ENCODE data around the gene RNF144A.
"Not testable (repeated sequence)": the region's sequence is repeated elsewhere in the genome, so short reads cannot be mapped to it uniquely, and the experiment has no call there.

The RNF144A gene

DNA sequence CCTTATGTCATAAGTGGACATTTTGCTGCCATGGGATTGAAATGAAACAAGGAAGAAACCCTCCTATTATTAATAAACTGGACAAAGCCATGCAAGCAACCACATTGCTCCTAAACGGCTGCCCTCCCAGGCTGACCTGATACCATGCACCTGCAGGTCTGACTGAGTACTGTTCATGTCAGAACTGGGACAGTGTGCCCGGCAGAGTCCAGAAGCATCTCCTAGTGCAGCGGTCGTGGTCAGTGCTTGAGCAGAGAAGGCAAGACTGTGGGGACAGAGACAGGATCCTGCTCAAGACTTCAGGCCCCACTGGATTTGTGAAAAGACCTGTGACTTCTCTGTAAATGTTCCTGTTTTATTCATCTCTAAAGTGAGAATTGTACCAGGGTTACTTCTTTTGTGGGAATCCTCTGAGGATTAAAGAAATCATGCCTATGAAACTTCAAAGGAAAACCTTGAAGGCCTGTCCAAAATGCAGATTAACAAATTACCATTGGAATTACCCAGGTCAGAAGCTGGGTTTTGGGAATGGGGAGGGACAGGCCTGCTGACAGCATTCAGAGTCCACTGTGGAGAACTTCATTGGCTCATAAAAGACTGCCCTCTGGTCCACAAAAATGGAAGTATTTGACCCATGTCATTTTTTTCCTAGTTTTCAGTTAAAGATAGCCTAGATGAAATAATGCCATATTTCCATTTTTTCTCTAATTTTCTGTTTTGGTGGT is 13.9 kb downstream of the RNF144A start:
- no peak for DNase-seq

DNA sequence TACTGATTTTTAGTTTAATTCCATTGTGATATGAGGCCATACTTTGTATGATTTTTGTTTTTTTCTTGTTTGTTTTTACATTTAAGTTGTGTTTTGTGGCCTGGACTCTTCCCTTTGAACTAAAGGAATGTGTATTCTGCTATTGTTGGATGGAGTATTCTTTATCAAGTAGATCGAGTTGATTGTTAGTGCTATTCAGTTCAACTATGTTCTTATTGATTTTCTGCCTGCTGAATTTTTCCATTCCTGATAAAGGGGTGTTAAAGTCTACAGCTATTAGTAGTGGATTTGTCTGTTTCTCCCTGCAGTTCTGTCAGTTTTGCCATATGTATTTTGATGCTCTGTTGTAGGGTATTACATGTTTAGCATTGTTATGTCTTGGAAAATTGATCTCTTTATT is 14.5 kb downstream of the RNF144A start:
- no peak for DNase-seq

DNA sequence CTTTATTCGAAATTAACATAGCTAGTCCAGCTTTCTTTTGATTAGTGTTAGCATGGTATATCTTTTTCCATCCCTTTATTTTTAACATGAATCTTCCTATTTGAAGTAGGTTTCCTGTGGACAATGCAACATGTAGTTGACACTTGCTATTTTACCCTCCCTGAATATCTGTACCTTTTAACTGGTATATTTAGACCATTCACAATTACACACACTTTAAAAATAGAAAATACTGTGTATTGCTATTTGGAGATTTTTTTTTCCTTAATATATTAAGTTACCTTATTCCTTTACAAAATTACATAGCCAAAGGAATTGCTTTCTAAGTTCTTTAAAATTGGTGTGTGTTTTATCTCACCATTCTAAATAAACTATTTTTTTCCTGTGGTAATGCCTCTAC is 15.0 kb downstream of the RNF144A start:
- DNase-seq = no peak

DNA sequence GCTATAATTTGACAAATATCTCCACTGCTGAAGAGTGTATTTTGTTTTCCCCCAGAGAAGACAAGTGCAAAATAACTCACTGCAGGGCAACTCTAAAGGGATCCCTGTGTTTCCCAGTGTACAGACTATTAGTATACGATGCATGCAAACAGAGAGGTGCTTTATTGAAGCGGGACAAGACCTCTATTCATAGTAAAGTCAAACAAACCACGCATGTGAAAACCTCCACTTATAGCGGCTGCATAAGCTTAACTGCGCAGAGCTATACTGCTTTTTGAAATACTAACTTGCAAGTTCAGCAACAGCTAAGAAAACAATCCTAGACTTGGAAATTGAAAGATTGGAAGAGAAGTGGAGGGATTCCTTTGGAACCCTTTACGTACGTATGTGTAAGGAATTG is 15.6 kb downstream of the RNF144A start:
- DNase-seq = no peak

DNA sequence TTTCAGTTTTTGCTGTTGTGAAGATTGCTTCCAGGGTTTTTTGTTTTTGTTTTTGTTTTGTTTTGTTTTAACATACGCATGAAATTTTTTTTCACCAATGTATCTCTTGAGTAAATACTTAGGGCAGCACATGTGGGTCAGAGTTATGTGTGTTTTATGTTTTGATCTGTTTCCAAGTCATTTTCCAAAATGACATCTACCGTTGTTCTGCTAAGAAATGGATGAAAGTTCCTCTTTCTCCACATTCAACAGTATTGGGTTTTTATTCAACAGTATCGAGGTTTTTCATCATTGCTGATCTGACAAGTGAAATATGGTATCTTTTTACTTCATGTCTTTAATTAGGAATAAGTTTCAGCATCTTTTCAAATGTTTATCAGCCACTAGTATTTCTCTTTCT is 16.7 kb downstream of the RNF144A start:
- DNase-seq = no peak

DNA sequence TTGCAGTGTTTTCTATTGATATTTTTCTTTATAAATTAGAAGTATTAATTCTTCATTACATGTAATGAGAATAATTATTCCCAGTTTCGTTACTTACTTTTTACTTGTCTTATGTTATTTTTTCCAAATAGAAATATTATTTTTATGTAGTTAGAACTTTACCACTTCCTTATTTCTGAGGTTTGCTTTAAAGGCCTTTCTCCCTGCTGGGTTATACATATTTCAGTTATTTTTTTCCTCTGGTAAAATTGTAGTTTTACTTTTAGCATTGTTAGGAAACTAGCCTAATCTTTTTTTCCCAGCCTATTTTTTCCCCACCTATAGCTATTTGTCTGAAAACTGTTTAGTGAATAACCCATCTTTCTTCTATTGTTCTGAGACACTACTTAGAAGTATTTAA is 17.1 kb downstream of the RNF144A start:
- no peak for DNase-seq

DNA sequence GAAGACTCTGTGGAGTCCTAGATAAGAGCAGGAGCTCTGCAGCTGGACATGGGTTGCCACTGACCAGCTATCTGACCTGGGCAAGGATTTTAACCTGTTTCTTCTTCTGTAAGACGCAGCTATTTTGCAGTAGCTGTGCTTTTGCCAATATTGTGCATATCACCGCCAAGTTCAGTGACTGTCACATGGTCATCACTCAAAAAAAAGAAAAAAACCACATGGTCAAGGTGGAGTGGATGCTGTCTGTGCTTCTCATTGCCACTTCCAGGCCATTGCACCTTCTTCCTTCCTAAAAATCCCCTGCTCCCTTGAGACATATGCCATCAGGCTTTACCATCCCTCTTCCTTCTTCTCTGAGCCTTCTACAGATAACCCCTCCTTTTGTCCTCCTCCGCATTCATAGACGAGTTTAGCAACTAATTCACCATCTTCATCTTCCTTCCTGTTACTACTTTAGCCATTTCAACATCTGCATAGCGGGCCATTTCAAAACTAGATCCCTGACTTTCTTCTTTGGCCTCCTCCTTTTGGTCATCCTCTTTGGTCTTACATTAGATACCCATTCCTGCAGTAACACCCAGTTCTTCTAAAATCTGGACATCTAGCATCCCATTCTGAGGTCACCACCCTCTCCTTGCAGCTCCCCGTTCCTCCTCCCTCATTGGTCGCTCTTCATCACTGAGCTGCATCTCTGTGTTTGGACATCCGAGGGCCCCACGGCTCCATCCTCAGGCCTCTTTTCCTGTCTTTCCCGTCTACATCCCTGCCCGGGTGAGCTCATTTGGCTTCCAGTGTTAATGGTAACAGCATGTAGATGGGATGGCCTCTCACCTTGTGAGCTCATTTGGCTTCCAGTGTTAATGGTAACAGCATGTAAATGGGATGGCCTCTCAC is 17.8 kb downstream of the RNF144A start:
- no peak for DNase-seq

DNA sequence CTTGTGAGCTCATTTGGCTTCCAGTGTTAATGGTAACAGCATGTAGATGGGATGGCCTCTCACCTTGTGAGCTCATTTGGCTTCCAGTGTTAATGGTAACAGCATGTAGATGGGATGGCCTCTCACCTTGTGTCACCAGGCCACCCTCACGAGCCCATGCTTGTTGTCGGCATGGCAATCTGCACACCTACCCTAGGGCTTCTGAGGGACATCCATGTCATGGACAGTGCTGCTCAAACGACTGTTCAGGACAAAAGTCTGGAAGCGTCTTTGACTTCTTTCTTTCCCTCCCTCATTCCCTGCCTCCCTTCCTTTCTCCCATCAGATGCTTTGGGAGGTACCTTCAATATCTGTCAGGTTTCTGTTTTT is 18.4 kb downstream of the RNF144A start:
- not testable (repeated sequence) for DNase-seq

DNA sequence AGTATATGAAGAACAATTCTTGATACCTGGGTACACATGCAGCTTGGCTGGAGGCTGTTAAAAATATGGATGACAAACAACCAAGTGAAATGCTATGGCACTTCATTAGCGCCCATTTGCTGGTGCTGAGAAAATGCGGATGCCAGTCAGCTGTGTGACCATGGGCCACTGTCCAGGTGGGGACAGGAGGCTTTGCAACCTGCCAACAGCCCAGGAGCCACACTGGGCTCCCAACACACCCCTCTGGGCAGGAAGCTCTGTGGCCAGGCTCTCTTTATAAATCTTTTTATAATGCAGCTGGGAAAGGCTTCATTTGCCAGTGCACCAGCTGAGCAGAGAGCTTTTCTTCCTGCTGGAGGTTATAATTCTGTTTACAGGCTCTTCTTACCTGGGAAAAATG is 19.9 kb downstream of the RNF144A start:
- DNase-seq = no peak

DNA sequence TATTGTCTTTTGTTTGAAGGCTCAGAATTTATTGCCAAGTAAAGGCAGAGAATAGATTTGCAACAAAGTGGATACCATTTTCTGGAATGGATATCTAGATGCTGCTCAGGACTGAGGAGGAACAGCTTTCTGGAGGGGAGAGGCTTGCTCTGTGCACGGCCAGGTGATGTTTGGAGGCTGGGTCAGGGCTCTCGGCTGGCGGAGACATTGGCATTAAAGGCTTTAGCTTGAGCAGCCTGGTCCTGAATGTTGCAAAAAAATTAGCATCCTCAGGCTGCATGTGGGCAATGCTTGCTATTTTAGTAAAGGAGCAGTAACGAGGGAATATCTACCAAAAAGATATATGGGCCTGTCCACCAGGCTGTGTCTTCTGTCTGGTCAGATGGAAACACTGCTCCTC is 20.4 kb downstream of the RNF144A start:
- DNase-seq = no peak

DNA sequence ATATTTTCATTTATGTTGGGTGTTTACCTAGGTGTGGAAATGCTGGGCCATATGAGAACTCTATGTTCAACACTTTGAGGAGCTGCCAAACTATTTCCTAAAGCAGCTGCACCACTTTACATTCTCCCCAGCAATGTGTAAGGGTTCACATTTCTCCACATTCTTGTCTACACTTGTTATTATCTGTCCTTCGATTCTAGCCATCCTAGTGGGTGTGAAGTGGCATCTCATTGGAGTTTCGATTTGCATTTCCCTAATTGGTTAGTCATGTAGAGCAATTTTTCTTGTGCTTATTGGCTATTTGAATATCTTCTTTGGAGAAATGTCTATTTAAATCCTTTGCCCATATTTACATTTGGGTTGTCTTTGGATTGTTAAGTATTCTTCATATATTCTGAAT is 21.9 kb downstream of the RNF144A start:
- DNase-seq = no peak

DNA sequence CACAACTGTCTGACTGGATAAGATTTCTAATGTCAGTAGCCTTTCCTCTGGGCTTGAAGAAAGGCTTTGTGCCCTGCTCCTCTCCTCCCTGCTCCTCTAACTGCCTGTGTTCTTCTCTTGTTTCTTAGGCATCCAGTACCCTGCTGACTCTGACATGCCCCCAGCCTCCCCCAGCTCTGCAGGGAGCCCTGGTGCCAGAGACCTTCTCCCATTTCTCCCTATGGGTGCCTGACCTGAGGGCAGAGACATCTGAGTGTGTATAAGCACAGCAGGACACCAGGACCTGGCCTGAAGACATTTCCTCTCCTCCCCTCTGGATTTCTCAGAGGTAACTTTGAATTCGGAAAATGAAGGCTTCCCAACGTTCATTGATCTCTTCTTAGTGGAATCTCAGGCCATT is 23.6 kb downstream of the RNF144A start:
- no peak for DNase-seq

DNA sequence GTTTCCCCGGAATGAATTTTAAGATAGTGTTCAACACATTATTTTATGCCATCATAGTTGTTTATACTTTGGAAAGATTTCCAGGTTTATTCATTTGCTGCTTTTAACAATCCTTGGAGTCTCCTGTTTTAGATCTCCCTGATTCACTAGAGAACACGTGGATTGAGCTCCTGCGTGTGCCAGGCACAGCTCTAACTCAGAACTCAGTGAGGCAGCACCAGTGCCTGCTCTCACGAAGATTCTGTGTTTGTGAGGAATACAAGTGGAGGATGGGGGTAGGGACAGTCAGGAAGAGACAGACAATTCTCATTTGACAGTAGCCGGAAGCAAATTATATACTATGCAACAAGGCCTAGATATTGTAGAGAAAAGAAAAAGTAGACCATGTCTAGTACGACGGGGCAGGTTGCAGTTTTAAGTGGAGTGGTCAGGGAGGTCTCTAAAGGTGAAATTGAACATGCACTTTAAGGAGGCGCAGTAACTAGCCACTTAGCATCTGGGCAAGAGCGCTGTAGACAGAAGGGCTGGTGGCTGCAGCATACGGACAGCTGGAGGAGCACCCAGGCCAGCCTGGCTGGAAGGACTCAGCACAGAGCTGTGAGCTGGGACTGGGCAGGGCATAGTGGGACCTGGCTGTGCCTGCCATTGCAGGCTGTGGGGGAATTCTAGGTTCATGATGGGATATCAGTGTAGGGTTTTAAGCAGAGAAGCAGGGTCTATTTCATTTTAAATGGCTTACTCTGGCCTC is 24.3 kb downstream of the RNF144A start:
- DNase-seq = no peak

DNA sequence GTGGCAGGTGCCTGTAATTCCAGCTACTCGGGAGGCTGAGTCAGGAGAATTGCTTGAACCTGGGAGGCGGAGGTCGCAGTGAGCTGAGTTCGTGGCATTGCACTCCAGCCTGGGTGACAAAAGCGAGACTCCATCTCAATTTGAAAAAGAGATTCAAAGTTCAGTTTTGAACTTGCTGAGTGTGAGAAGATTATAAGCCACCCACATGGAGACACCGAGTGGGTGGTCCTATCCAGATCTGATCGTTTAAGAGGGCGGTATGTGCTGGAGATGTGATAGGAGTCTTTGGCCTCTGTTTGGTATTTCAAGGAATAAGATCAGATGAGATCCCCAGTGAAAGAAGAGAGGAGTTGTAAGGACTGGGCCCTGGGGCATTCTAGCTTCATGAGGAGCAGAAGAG is 25.6 kb downstream of the RNF144A start:
- no peak for DNase-seq

DNA sequence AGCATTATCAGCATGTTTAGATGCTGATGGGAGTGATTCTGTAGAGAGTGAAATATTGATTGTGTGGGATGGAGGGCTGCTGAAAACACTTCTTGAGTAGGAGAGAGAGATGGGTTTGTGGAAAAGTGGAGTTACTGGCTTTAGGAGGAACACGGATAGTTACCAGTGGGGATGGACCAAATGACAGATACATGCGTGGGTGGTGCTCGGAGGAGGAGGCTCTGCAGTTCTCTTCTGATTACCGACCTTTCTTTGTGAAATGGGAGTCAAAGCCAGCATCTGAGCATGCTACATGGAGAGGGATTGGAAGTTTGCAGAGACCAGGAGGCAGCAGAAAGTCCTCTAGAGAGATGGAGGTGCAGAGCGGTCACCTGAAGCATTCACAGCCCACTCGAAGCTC is 26.3 kb downstream of the RNF144A start:
- DNase-seq = no peak

DNA sequence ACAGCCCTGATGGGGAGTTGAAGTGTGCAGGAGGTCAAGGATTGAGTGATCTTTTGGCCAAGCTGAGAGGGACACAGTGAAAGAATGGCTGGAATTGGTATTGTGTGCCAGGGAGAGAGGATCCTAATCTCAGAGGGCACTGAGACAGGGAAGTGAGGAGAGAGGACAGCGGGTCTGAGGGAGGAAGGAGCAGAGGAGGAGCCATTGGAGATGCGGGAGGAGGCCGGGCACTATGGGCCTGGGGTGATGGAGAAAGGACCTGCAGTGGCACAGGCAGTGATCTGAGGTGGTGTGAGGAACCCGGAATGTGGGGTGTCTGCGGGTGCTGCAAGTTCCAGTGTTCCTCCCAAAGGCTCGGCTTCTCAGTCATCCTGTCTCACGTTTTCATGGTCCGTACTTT is 26.8 kb downstream of the RNF144A start:
- DNase-seq = no peak

DNA sequence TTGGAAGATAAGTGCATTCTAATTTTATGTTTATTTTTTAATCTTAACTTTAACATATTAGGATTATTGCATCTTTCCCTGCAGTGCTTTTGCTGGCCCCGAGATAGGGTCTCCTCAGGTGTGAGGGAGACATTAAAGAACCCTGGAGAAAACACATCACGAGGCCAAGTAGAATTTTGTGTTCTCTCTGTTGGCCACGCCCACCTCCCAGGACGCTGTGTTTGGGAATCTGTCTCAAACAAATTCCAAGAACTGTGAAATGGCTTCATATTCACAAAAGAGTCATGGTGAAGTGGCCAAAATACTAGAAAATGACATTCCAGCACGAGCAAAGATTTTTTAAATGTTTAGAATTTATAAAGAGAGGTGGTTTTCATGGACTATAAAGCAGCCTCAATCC is 27.3 kb downstream of the RNF144A start:
- DNase-seq = no peak

DNA sequence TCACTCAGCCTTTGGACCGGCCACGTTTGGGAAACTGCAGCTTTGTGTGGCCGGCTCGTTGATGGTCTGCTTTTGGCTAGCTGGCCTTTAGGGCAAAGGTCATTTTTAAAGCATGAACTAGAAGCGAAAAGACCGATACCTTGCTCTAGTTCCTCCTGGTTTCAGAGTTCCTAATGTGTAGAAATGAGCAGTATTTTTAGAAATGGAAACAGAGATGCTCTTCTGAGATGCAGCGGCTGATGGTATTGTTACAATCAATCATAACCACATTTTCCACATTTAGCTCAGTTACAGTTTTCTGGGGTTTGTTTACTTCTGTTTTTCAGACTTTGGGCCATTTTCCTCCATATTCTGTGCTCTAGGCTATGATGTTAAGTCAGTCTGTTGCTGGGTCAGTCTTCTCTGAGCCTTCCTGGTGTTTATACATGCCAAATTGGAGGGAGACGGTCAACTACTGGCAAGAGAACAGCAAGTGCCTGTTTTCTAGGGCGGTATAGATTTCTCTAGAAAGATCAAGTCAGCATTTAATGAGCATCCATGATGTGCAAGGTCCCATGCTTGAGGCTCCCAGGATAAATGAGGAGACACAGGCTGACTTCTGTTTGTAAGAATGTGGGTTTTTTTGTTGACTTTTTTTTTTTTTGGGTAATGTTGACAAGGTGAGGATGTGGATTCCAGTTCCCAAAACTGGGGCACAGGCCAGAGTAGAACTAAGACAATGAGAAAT is 28.0 kb downstream of the RNF144A start:
- no peak for DNase-seq

DNA sequence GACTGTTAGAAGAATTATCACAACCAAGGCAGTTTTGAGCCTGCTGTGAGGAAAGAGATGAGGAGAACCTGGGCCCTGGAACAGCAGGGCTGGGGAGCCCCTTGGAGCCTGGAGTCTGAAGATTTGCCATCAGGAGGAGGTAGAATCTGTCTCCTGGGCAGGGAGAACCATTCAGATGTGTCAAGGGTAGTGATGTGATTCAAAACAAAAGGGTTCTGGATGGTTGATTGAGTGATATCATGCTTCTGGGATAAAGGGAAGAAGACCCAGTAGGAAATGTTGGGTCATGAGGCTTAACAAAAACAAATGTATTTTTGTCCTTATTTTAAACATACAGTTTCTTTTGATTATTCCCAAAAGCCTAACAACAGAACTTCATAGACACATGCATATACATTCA is 28.6 kb downstream of the RNF144A start:
- DNase-seq = no peak

DNA sequence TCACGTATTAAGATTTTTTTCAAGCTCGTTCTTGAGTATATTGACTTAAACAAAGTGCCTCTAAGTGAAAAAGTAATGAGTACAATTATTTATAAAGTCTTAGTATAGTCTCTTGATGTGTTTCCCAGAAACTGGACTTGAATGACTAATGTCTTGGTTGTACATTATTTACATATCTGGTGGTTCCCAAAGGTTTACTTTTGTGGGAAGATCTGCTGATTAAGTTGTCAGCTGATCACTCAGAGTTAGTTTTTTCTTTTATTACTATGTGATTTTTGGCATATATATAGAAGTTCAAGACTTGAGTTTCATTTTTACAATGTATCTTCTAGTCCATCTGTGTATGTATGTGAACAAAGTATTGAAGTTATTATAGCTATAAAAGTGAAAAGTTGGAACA is 29.5 kb downstream of the RNF144A start:
- DNase-seq = no peak

DNA sequence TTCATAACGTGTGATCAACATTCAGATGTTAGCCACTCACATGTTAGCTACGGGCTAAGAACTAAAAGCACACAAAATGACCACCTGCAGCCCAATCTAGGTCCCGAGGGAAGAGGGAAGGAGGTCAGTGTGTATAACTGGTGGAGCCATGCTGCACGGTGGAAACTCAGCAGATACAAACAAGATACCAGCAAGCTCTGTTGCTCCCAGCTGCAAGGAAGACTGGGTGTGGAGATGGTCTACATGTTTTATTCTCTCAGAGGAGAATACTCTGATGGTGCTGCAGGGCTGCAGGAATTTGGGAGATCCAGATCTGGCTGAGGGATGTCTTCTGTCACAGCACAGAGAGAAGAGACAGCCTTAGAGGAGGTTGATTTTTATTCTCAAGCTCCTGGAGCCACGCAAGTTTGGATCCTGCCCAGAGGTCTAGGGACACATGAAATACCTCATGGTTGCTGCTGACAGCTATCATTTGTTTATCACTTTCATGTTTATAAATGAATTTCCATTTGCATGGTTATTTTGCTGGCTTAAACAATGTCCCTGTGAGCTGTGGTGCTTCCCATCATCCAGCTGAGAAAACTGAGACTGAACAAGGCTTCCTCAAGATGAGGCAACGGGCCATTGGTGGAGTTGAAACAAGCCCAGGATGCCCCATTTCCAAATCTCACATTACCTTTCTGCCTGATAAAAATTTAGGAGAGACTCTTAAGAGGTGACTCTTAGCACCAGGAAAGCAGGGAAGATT is 30.9 kb downstream of the RNF144A start:
- DNase-seq = no peak

DNA sequence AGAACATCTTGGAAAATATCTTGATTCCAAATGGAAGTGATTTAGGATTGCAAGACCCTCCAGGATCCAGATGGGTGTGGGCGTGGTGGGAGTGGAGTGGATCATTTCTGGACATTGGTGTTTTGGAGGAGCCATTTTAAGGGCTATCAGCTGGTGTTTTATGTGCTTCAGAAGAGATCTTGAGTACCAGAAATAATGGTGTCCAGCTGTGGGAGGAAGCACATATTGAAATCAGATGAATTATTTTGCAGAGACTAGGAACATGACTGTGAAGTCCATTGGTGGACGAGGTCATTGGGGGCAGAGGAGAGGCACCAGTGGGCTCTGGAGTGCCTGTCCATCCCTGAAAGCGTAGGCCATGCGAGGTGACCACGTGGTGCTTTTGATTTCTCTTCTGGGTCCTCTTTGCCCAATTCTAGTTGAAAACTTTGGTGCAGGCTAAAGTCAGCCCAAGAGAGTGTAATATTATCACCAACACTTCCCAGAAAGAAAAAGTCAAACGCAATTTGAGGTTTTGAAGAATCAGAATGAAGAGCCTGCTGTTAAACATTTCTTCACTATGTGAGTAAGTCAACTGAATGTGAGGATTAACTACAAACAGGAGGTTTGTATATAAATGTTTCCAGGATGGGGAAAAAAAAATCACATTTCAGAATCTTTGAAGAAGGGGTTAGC is 31.6 kb downstream of the RNF144A start:
- DNase-seq = no peak

Measured in NCI-H1930 (cell line).